Activated CD4-positive, alpha-beta T cell treated with anti-CD3 and anti-CD28 coated beads, Interleukin-2, amount 50 U/mL, for 24 hours (primary cell): ENCODE data around the gene MAP1LC3B.

Experiments used
- DNase-seq, 2 donors: peaks; one replicate each; pipeline ENCODE4 v3.0.0-alpha.2; 2020; ENCODE audit warnings: low read depth in 1 of 2, low spot score in 1 of 2

MAP1LC3B gene

DNA sequence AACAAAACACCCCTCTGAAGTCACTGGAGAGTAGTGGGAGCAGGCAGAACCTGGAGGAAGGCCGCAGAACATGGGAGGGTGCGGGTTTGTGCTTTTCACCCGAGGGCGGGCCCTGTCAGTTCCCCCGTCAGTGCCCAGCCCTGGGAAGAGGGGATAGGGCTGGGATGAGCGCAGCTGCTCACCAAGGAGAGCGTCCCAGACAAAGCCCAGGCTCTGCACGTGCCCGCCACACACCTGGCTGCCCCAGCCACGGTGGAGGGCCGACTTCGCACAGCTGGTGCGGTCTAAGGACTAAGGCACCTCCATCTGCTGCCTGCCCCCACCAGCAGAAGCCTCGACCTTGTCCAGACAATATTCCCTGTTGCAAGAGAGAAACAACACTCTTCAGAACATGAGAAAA, 61.2 kb downstream of the MAP1LC3B start:
- DNase-seq, result no peak
